ENCODE data around the gene SLC48A1.

DNA sequence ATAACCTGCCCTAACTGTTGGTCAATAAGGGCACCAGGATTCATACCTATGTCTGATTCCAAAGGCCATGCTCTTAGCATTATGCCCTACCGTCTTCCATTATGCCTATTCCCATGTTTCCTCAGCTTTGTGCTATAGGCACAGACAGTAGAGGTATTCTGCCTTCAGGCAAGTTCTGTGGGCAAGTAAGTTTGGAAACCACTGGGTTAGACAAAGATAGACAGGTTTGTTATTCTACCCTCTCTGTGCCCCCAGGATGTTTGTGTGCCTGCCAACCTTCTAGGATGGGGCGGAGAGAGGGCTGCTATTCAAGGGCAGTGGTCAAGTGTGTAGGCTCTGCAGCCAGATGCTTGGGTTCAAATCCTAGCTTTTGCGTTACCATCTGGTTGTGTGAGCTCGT is 18.9 kb upstream of the SLC48A1 start:
- no peak for TF ChIP-seq CTCF (IDR thresholded peaks at IDR 0.05 in 2 of 3, conservative IDR thresholded peaks at IDR 0.05 in 1 of 3; ENCODE audit: control insufficient read depth in 2 of 3, extremely low read depth in 1 of 3, insufficient read depth in 1 of 3, low read depth in 3 of 3, low read length in 3 of 3)
- no peak for TF ChIP-seq POLR2A (IDR thresholded peaks at IDR 0.05; ENCODE audit: low read depth, low read length)
- TF ChIP-seq TAF1 (IDR thresholded peaks at IDR 0.05; ENCODE audit: borderline replicate concordance, low read depth, low read length), result no peak
- TF ChIP-seq POU2F2 (IDR thresholded peaks at IDR 0.05; ENCODE audit: borderline replicate concordance, low read depth, low read length), result no peak
- no peak for TF ChIP-seq REST (IDR thresholded peaks at IDR 0.05; ENCODE audit: low read depth, low read length)
- TF ChIP-seq TCF7 (IDR thresholded peaks at IDR 0.05; ENCODE audit: borderline replicate concordance), result no peak
- TF ChIP-seq MYC (IDR thresholded peaks at IDR 0.05; ENCODE audit: insufficient read depth, insufficient read length, insufficient replicate concordance, low read length, severe bottlenecking), result no peak
- TF ChIP-seq NR2C2 (IDR thresholded peaks at IDR 0.05; ENCODE audit: borderline replicate concordance, control insufficient read depth, insufficient read length, low read depth), result no peak
